AG04450 (cell line): ENCODE results near the gene MAML3. TPM values are rescaled to one million over a fixed set of nuclear protein-coding genes. Genes with fewer than 3 reads are reported as not detected.
A peak's percentile ranks its signal among the peaks of the same experiment; 100 is the strongest.

ENCODE experiments used
- CTCF ChIA-PET: fragments of 300-600, 350-600 bp; formaldehyde crosslinking; extraction: SDS; loops from one replicate; lab custom pipeline; 2022; ENCODE audit warnings: antibody characterized with exemption, inconsistent platforms; lab: Charles Lee
- POLR2A ChIA-PET: fragments of 350-600 bp; formaldehyde crosslinking; extraction: SDS; loops from one replicate; lab custom pipeline; 2021; ENCODE audit warnings: antibody characterized with exemption, inconsistent platforms; lab: Yijun Ruan, JAX
- DNase-seq: peaks from one replicate; pipeline ENCODE4 v3.0.0-alpha.2; 2011; ENCODE audit warnings: low read depth, low spot score
- H3K27ac ChIP-seq: one replicate; pipeline ENCODE4 v1.5.1; 2012; ENCODE audit warnings: low read depth, low read length, control low read depth
- H3K27me3 ChIP-seq: one replicate; pipeline ENCODE4 v1.6.0; 2012; ENCODE audit warnings: low read length; ENCODE audit not compliant: control insufficient read depth, insufficient read depth
- H3K4me3 ChIP-seq: 2 replicates; pipeline ENCODE4 v1.5.1; 2011; ENCODE audit warnings: mild to moderate bottlenecking, low read depth, low read length, control low read depth
- H3K9me3 ChIP-seq: 2 replicates; pipeline ENCODE4 v1.5.1; 2012; ENCODE audit warnings: low read length; ENCODE audit not compliant: control insufficient read depth, insufficient read depth
- polyA plus RNA-seq: library from polyadenylated mRNA; depleted of rRNA; stranded (reverse); fragments of >200 nt; gene quantifications from 2 replicates; pipeline ENCODE4 v1.2.3, GENCODE V29; 2011
- TF ChIP-seq, protein P1 (sequence below): IDR thresholded peaks from 2 replicates; pipeline ENCODE4 v1.5.1; 2011; ENCODE audit warnings: low read depth, low read length, control low read depth, inconsistent platforms

MAML3 gene
- polyA plus RNA-seq, 1 experiment, result 4.1 TPM

DNA sequence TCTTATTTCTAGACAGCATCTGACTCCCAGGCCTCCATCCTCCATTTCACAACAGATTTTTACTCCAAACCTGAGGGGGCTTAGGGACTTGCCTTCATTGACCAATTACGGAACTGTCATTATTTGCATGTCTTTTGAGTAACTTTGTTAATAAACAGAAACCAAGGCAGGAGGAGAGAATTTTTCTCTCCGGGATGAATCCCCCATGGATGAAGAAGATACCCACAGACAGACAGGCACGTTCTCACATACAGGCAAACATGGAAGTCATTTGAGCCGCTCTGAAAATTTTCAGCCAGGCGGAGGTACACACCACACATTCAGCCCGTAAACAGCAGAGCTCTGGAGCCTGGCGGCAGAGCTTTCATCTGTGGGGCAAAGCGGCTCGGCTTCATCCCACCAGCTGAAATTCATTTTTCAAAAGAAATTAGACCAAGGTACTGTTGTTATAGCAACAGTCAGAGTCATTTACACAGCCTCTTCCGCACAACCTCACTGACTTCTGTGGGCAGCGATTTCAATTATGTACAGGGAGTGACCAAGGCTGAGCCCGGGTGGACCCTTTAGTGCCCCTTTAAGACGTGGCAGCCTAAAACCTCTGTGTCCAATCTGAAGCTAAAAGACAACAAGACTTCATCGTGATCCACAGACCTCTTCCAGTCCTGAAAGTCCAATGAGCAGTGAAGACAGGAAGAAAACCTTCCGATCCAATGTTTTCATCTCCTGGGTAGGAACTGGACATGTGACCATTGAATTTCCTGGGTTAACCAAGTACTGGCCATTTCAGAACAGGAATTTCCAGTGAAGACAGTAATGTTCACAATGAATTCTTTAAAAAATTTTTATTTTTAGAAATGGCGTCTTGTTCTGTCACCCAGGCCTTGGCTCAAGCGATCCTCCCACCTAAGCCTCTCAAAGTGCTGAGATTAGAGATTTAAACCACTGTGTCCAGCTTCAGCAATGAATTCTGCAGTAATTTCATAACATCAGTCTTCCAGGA, 251.4 kb downstream of the MAML3 start:
- DNase-seq, result no peak
- Histone ChIP-seq H3K9me3 (no peaks in the 10 kb centered on the region), H3K27me3 (no peaks in the 10 kb centered on the region), H3K4me3 (no peak overlapping the region), H3K27ac (no peak overlapping the region)
- TF ChIP-seq, protein P1, sequence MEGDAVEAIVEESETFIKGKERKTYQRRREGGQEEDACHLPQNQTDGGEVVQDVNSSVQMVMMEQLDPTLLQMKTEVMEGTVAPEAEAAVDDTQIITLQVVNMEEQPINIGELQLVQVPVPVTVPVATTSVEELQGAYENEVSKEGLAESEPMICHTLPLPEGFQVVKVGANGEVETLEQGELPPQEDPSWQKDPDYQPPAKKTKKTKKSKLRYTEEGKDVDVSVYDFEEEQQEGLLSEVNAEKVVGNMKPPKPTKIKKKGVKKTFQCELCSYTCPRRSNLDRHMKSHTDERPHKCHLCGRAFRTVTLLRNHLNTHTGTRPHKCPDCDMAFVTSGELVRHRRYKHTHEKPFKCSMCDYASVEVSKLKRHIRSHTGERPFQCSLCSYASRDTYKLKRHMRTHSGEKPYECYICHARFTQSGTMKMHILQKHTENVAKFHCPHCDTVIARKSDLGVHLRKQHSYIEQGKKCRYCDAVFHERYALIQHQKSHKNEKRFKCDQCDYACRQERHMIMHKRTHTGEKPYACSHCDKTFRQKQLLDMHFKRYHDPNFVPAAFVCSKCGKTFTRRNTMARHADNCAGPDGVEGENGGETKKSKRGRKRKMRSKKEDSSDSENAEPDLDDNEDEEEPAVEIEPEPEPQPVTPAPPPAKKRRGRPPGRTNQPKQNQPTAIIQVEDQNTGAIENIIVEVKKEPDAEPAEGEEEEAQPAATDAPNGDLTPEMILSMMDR, result no peak
- CTCF ChIA-PET, result interaction anchor here (0.6 kb wide), 1 partner anchor 15 kb away, joined by 4 read pairs; no protein-coding TSS in a partner anchor
- POLR2A ChIA-PET, result no interaction called here

DNA sequence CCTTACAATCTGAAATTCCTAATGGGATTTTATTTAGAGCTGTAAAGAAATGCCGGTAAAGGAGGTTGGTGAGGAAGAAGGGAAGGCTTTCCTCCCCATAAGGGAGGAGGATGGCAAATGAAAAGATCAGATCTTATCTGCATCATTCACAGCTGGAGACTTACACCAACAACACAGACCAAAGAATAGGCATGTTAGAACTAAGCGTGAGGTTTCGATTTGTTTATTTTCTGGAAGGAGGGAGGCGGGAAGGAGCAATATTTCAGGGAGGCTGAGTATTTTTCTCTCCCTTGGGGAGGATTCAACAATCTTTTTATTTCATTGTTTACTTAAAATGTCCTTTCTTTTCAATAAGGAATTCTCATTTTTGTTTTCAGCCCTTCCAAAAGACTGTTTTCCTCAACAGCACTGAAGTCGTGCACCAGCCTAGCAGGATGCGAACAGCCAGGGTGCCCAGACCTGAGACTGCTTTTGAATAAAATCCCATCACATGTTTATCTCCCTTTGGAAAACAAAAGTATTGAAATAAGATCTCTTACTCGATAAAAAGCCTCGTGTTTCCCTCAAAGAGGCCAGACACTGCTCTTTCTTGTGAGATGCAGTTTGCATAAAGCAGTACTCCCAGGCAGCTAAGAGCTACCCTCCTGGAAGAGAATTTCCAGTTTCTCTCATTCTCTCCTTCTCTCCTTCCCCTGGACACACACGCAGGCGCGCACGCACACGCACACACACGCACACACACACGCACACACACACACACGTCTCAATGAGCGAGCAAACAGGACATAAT, 252.3 kb downstream of the MAML3 start:
- no peak overlapping the region for H3K27ac ChIP-seq
- CTCF ChIA-PET, result interaction anchor here (1.8 kb wide), 1 partner anchor 428 kb away, joined by 4 read pairs; no protein-coding TSS in a partner anchor
- POLR2A ChIA-PET, result no interaction called here
- DNase-seq, result no peak
- H3K27me3 ChIP-seq, result no peaks in the 10 kb centered on the region
- H3K4me3 ChIP-seq, result peak overlapping the region; percentile 0
- TF ChIP-seq, protein P1, result no peak
- no peaks in the 10 kb centered on the region for H3K9me3 ChIP-seq

DNA sequence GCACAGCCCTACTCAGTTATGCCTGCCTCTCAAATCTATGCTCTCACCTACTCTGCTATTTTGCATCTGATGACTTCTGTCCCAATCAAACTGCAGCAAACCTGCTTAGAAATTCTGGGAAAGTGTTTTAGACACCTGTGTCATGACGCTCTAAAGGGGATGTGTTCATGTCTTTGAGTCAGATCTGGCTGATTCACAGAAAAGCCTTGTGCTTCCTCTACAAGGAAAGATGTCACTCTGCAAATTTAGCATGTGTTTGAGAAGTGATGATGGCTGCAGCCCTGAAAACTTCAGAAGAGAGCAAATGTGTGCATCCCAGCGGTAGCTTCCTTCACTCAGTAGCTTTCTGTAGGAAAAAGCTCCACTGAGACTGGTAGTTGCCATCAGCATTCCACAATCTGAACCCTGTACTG, 253.0 kb downstream of the MAML3 start:
- Histone ChIP-seq H3K27ac (no peak overlapping the region), H3K9me3 (no peaks in the 10 kb centered on the region), H3K4me3 (no peak overlapping the region), H3K27me3 (no peaks in the 10 kb centered on the region)
- ChIA-PET CTCF (interaction anchor here (1.8 kb wide), 1 partner anchor 429 kb away, joined by 4 read pairs; no protein-coding TSS in a partner anchor), POLR2A (no interaction called here)
- DNase-seq, result no peak
- TF ChIP-seq, protein P1, result no peak

DNA sequence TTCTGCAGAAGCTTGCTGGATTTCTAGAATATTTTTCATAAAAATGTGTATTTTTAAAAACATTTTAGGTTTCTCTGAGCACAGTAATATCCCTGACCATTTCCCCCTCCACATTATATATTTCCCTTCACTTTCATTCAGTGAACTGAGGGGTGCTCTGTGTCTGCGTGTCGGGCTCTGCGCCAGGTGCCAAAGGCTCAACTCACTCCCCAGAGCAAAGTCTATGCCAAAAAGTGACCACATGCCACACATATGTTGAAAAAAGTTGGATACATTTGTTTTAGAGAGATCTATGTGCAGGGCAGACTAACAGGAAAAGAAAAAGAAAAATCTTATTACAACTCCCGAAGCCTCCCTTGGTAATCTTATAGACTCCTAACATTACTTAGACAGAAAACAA, 254.6 kb downstream of the MAML3 start:
- Histone ChIP-seq H3K9me3 (no peaks in the 10 kb centered on the region), H3K27me3 (no peaks in the 10 kb centered on the region), H3K27ac (no peak overlapping the region), H3K4me3 (no peak overlapping the region)
- POLR2A ChIA-PET, result no interaction called here
- DNase-seq, result no peak
- TF ChIP-seq, protein P1, result no peak
- CTCF ChIA-PET, result no interaction called here
